GM19099 (cell line): ENCODE results near the gene BMPER.

Experiments
- POLR2A ChIP-seq: IDR thresholded peaks from 3 replicates; pipeline ENCODE4 v1.6.1; 2011; ENCODE audit warnings: low read depth; ENCODE audit not compliant: insufficient read length; ENCODE audit errors: extremely low read depth

BMPER gene

GRCh38 chr7:34181271-34181958 lies 276.1 kb downstream of the BMPER start:
- TF ChIP-seq POLR2A: no peak

GRCh38 chr7:34184466-34184865 lies 279.1 kb downstream of the BMPER start:
- TF ChIP-seq POLR2A: no peak

GRCh38 chr7:34187798-34188307 lies 282.5 kb downstream of the BMPER start:
- no peak for TF ChIP-seq POLR2A

- no peak for TF ChIP-seq POLR2A
Measured at GRCh38 chr7:34189031-34189430, 283.7 kb downstream of the BMPER start.

- no peak for TF ChIP-seq POLR2A
Measured at GRCh38 chr7:34190299-34190698, 285.0 kb downstream of the BMPER start.

GRCh38 chr7:34191162-34191561 lies 285.8 kb downstream of the BMPER start:
- TF ChIP-seq POLR2A: no peak

GRCh38 chr7:34191771-34192479 lies 286.6 kb downstream of the BMPER start:
- TF ChIP-seq POLR2A: no peak

GRCh38 chr7:34192906-34193305 lies 287.6 kb downstream of the BMPER start:
- TF ChIP-seq POLR2A: no peak

GRCh38 chr7:34198231-34198641 lies 292.9 kb downstream of the BMPER start:
- no peak for TF ChIP-seq POLR2A
